Measurements from ENCODE around the gene ATP8B4.
"Not testable (repeated sequence)": the region's sequence is repeated elsewhere in the genome, so short reads cannot be mapped to it uniquely, and the experiment has no call there.

Gene ATP8B4

DNA sequence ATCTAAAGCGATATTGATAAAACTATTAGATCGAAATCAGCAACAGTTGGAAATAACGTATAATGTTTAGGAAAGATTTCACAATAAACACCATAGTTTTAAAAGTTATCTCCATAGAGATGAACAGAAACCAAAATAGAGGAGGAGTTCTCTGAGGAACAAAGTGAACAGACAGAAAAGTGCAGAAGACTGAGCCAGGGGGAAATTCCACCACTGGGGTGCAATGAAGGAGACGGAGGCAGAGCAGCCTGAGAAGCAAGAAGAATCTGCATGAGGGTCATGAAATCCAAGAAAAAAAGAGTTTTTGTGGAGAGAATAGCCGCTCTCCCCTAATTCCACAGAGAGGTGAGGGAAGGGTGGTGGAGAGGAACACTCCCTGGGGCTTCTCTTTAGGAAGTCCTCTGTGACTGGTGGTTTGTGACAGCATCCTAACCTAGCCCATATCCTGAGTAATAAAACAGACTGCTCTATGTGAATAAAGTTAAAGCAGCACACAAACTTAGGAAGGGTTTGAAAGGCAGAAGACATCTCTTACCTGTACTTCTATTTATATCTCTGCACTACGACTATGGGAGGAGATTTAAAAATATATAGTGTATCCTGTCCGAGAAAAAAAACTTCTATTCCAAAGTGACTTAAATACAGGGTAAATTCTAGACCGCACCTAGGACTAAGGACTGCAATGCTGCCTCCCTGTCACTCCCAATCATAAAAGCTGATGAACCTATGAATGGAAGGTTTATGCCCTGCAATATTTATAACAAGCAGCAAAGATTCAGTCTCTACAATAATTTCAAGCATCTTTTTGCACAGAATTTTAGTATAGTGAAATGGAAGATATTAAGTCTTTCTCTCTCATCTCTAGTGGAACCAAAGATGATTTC lies 22.9 kb downstream of the ATP8B4 start:
- no peak for DNase-seq (ENCODE audit: insufficient read length, low spot score)
- no peak for FAIRE-seq

DNA sequence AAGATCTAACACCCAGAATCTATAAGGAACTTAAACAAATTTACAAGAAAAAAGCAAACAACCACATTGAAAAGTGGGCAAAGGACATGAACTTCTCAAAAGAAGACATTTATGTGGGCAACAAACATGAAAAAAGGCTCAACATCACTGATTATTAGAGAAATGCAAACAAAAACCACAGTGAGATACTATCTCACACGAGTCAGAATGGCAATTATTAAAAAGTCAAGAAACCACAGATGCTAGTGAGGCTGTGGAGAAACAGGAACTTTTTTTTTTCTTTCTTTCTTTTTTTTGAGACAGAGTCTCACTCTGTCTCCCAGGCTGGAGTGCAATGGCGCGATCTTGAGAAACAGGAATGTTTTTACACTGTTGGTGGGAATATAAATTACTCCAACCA lies 29.6 kb downstream of the ATP8B4 start:
- not testable (repeated sequence) for DNase-seq (ENCODE audit: insufficient read length, low spot score); FAIRE-seq

More for the DNA sequence above, 22.9 kb downstream of the ATP8B4 start:
- no peak for TF ChIP-seq POU2F2 (IDR thresholded peaks at IDR 0.05; ENCODE audit: low read depth, low read length)
- TF ChIP-seq PAX5 (IDR thresholded peaks at IDR 0.05; ENCODE audit: insufficient read depth, low read length, severe bottlenecking) = no peak
- no peak for TF ChIP-seq POLR2AphosphoS5 (IDR thresholded peaks at IDR 0.05; ENCODE audit: low read depth, low read length)
- no peak for TF ChIP-seq POLR2A (IDR thresholded peaks at IDR 0.05; ENCODE audit: low read depth, low read length)
- TF ChIP-seq SPI1 (IDR thresholded peaks at IDR 0.05; ENCODE audit: low read depth, low read length) = no peak
- TF ChIP-seq TAF1 (IDR thresholded peaks at IDR 0.05; ENCODE audit: low read depth, low read length) = no peak

DNA sequence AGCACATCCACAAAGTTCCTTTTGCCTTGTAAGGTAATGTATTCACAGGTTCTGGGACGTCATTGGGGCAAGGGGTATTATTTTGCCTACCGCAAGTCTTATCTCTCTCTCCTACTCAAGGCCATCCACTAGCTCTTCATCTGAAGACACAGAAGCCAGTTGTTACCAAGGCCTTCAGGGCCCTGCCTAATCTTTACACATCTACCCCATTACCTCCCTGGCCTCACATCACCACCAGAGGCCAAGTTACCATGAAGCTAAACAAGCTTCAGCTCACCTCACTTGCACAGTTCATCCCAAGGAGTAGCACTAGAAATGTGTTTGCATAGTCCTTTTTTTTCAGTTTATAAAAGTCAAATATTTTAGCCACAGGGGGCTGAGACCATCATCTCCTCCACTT lies 34.1 kb downstream of the ATP8B4 start:
- TF ChIP-seq POLR2AphosphoS5 (IDR thresholded peaks at IDR 0.05; ENCODE audit: low read depth, low read length) = no peak
- no peak for TF ChIP-seq SPI1 (IDR thresholded peaks at IDR 0.05; ENCODE audit: low read depth, low read length)
- no peak for TF ChIP-seq TAF1 (IDR thresholded peaks at IDR 0.05; ENCODE audit: low read depth, low read length)
- no peak for TF ChIP-seq POU2F2 (IDR thresholded peaks at IDR 0.05; ENCODE audit: low read depth, low read length)
- TF ChIP-seq PAX5 (IDR thresholded peaks at IDR 0.05; ENCODE audit: insufficient read depth, low read length, severe bottlenecking) = no peak
- no peak for TF ChIP-seq POLR2A (IDR thresholded peaks at IDR 0.05; ENCODE audit: low read depth, low read length)
- FAIRE-seq = no peak
- DNase-seq (ENCODE audit: insufficient read length, low spot score) = no peak

DNA sequence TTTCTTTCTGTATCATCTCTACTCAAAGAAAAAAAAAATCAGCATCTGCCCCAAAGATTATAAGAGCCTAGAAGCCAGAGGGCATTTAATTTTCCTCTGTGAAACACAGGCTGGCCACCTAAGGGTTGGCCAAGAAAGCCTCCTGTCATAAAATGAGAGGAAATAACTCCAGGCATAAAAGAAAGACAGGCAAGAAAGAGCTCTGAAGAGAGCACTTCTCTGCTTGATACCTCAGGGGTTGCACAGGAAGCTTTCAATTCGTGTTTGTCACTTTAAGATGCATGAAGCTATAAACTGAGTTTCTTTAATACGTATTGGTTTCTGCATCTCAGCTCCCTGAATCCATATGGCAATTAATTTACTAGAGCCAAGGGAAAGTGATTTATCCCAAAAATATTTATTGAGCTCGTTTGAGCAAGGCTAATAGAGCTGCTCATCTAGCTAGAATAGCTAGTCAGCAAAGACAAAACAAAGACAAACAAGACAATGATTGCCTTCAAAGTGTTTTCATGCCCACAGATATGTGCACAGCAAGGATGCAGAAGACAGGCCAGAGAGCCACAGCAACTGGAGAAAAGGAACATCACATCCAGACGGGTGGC lies 35.5 kb downstream of the ATP8B4 start:
- TF ChIP-seq POLR2A (IDR thresholded peaks at IDR 0.05; ENCODE audit: low read depth, low read length) (no peak), POU2F2 (IDR thresholded peaks at IDR 0.05; ENCODE audit: low read depth, low read length) (no peak), TAF1 (IDR thresholded peaks at IDR 0.05; ENCODE audit: low read depth, low read length) (no peak), PAX5 (IDR thresholded peaks at IDR 0.05; ENCODE audit: insufficient read depth, low read length, severe bottlenecking) (no peak), POLR2AphosphoS5 (IDR thresholded peaks at IDR 0.05; ENCODE audit: low read depth, low read length) (no peak), SPI1 (IDR thresholded peaks at IDR 0.05; ENCODE audit: low read depth, low read length) (no peak)
- no peak for DNase-seq (ENCODE audit: insufficient read length, low spot score)
- no peak for FAIRE-seq

DNA sequence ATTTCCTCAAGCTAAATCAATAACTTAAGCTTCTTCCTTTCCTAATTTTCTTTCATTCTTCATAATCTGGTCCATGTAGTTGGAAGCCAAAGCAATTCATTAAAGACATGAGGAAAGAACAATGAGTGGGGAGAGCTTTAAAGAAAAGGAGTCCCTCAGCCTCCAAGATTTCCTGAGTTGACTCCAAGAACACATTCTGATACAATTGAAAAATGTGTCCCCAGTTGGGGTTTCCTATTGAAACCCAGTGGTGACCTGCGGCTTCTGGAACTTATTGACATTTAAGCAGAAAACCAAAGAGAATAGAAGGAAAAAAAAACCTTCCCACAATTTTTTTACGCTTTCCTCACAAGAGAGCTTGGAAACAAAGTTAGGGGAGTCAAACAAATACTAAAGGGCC lies 37.0 kb downstream of the ATP8B4 start:
- DNase-seq (ENCODE audit: insufficient read length, low spot score) (no peak), FAIRE-seq (no peak)
- no peak for TF ChIP-seq POLR2AphosphoS5 (IDR thresholded peaks at IDR 0.05; ENCODE audit: low read depth, low read length)
- no peak for TF ChIP-seq PAX5 (IDR thresholded peaks at IDR 0.05; ENCODE audit: insufficient read depth, low read length, severe bottlenecking)
- no peak for TF ChIP-seq TAF1 (IDR thresholded peaks at IDR 0.05; ENCODE audit: low read depth, low read length)
- no peak for TF ChIP-seq POLR2A (IDR thresholded peaks at IDR 0.05; ENCODE audit: low read depth, low read length)
- no peak for TF ChIP-seq POU2F2 (IDR thresholded peaks at IDR 0.05; ENCODE audit: low read depth, low read length)
- TF ChIP-seq SPI1 (IDR thresholded peaks at IDR 0.05; ENCODE audit: low read depth, low read length) = no peak

DNA sequence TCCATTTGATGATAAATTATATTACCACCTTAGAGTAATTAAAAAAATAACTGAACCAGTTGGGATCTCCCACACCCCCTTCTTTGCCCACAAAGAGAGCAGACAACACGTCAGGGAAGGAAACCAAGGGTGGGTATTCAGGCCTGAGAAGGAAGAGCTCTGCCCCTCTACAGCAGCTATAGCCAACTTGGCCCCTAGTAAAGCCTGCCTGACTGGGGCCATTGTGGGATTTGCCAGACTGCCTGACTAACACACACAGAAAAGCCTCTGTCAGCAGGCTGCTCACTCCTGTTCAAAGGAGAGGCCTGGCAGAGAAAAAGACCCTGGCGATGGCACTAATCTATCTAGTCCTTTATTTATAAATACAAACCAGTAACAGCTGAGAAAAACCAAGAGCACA lies 41.4 kb downstream of the ATP8B4 start:
- DNase-seq (ENCODE audit: insufficient read length, low spot score) (no peak), FAIRE-seq (no peak)
- TF ChIP-seq TAF1 (IDR thresholded peaks at IDR 0.05; ENCODE audit: low read depth, low read length) = no peak
- no peak for TF ChIP-seq POU2F2 (IDR thresholded peaks at IDR 0.05; ENCODE audit: low read depth, low read length)
- TF ChIP-seq POLR2AphosphoS5 (IDR thresholded peaks at IDR 0.05; ENCODE audit: low read depth, low read length) = no peak
- no peak for TF ChIP-seq POLR2A (IDR thresholded peaks at IDR 0.05; ENCODE audit: low read depth, low read length)
- TF ChIP-seq PAX5 (IDR thresholded peaks at IDR 0.05; ENCODE audit: insufficient read depth, low read length, severe bottlenecking) = no peak
- TF ChIP-seq SPI1 (IDR thresholded peaks at IDR 0.05; ENCODE audit: low read depth, low read length) = no peak

DNA sequence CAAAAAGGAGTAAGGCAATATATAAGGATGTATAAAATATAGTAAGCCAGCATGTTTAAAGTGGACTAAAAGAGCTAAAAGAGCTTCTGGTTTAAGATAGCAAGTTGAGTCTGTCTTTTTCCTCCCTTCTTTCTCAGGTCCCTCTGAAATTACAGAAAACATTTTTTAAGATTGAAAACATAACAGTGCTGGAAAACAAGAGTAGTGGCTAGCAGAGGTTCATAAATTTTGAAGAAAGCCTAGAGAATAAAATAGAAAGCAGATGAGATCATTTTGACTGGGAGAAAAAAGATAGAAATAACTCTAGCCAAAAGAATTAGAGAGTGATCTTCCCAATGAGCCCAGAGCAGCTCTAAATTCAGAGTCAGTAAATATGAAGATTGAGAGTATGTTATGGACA lies 41.9 kb downstream of the ATP8B4 start:
- FAIRE-seq (no peak), DNase-seq (ENCODE audit: insufficient read length, low spot score) (no peak)
- no peak for TF ChIP-seq POLR2A (IDR thresholded peaks at IDR 0.05; ENCODE audit: low read depth, low read length)
- TF ChIP-seq SPI1 (IDR thresholded peaks at IDR 0.05; ENCODE audit: low read depth, low read length) = no peak
- TF ChIP-seq POLR2AphosphoS5 (IDR thresholded peaks at IDR 0.05; ENCODE audit: low read depth, low read length) = no peak
- no peak for TF ChIP-seq PAX5 (IDR thresholded peaks at IDR 0.05; ENCODE audit: insufficient read depth, low read length, severe bottlenecking)
- no peak for TF ChIP-seq POU2F2 (IDR thresholded peaks at IDR 0.05; ENCODE audit: low read depth, low read length)
- TF ChIP-seq TAF1 (IDR thresholded peaks at IDR 0.05; ENCODE audit: low read depth, low read length) = no peak

DNA sequence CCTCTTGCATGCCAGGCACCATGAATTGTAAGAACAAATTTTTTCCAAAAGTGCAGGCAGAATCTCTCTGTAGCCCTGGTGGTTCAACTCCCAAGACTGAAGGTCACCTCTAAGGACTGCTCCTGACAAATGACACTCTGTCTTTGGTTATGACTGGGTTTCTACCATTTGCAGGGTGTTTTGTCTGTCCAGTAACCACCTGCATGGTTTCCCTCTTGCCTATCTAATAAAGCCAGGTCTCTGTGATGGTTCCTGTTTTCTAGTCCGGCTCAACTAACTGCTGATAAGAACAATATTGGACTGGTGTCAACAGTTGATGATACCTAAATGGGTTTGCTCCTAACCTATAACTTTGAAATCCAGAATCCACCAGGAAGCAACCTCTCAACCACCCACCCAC lies 43.7 kb downstream of the ATP8B4 start:
- no peak for TF ChIP-seq POLR2A (IDR thresholded peaks at IDR 0.05; ENCODE audit: low read depth, low read length)
- no peak for TF ChIP-seq TAF1 (IDR thresholded peaks at IDR 0.05; ENCODE audit: low read depth, low read length)
- TF ChIP-seq POU2F2 (IDR thresholded peaks at IDR 0.05; ENCODE audit: low read depth, low read length) = no peak
- no peak for TF ChIP-seq PAX5 (IDR thresholded peaks at IDR 0.05; ENCODE audit: insufficient read depth, low read length, severe bottlenecking)
- no peak for TF ChIP-seq POLR2AphosphoS5 (IDR thresholded peaks at IDR 0.05; ENCODE audit: low read depth, low read length)
- no peak for TF ChIP-seq SPI1 (IDR thresholded peaks at IDR 0.05; ENCODE audit: low read depth, low read length)
- no peak for DNase-seq (ENCODE audit: insufficient read length, low spot score)
- FAIRE-seq = no peak

DNA sequence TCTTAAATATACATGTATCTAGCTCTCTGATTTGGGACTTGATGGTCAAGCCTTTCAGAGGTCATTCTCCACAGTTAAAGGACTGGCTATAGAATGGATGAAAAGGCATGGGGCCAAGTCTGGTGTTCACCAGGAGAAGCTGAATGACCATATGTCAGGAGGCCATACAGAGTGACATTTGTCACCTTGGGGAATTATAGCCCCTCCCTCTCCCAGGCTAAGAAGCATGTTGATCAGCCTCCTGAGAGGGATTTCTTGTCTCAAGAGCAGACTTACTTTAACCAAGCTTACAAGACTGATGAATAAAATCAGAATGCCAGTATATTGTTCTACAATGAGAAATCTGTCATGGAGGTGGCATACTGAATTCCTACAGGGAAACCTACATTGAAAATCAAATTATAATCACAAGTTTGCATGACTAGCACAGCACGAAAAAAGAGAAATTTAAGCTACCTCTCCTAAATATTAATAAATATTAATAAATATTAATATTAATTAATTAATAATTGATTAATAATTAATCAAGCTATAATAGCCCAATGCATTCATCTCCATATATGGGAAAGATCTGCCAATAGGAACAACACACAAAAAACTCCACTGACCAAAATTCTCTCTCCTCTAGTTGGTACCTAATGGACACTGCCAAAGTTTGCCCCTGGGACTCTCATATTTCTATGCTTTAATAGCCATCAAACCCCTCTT lies 47.3 kb downstream of the ATP8B4 start:
- DNase-seq (ENCODE audit: insufficient read length, low spot score) (no peak), FAIRE-seq (no peak)
- TF ChIP-seq TAF1 (IDR thresholded peaks at IDR 0.05; ENCODE audit: low read depth, low read length) = no peak
- no peak for TF ChIP-seq SPI1 (IDR thresholded peaks at IDR 0.05; ENCODE audit: low read depth, low read length)
- no peak for TF ChIP-seq POU2F2 (IDR thresholded peaks at IDR 0.05; ENCODE audit: low read depth, low read length)
- no peak for TF ChIP-seq POLR2AphosphoS5 (IDR thresholded peaks at IDR 0.05; ENCODE audit: low read depth, low read length)
